ENCODE results near the gene B3GALT4. TPM values are rescaled to one million over a fixed set of nuclear protein-coding genes. Genes with fewer than 3 reads are reported as not detected.
A peak's percentile ranks its signal among the peaks of the same experiment; 100 is the strongest.

The B3GALT4 gene
- total RNA-seq, 2 experiments from 2014 or later, result 12.2 to 12.8 TPM

DNA sequence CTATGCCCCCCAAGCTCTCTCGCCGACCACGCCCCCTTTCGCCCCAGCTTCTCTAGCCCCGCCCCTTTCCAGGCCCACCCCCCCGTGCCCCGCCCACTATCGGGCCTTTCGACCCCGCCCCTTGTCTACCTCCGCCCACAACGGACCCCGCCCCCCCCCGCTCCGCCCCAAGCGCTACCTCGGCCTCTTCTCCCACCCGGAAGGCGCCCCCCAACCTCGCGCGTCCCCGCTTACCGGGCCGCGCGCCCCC is 40.4 kb downstream of the B3GALT4 start:
- peak overlapping the region; percentile 68 for H3K27ac Mint-ChIP-seq
- POLR2A ChIA-PET, result interaction anchor here (0.7 to 4.0 kb wide), 9 partner anchors 16 to 346 kb away, joined by 3 to 34 read pairs (median 4); partner anchors contain the start of genes PFDN6, PHF1, RGL2 and RPS18
- H3K4me1 Mint-ChIP-seq (ENCODE audit: low read depth), result peaks cover 81% of the 10 kb centered on the region
- ATAC-seq, result no peak
- peaks cover 82% of the 10 kb centered on the region for H3K36me3 Mint-ChIP-seq (ENCODE audit: low read depth)
- DNase-seq, result no peak
- no peaks in the 10 kb centered on the region for H3K9me3 Mint-ChIP-seq (ENCODE audit: insufficient read depth)
- H3K27me3 Mint-ChIP-seq (ENCODE audit: low read depth), result no peaks in the 10 kb centered on the region
- CTCF ChIA-PET, result interaction anchor here (1.0 to 4.6 kb wide), 10 partner anchors 18 to 266 kb away, joined by 3 to 36 read pairs (median 4); partner anchors contain the start of gene CUTA
- peak overlapping the region; percentile 71 for H3K4me3 Mint-ChIP-seq

DNA sequence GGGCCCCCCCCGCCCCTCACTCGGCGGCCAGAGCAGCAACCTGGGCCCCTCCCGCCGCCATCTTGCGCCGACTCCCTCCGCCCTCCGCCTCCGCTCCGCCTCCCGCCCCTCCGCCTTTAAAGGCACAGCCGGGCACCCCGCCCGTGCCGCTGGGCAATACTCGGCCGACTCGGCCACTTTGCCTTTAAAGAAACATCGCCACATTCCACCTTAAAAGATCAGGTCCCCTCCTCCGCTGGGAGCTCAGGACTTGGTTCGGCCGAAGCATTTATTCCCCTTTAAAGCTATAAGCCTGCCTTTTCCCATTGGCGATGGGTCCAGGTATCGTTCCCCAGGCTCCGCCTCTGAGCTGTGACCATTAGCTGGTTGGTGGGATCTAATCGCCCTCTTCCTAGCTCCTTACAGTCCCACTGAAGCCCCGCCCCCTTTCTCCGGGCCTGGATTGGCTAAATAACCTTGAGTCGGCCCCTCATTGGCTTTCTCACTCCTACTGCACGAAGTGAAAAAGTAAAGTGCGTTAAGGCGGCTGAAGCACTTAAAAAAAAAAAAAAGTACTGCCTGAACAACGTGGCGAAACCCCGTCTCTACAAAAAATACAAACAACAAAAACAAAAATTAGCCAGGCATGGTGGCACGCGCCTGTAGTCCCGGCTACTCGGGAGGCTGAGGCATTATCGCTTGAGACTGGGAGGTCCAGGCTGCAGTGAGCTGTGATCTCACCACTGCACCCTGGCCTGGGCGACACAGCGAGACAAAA is 40.9 kb downstream of the B3GALT4 start, which contains the start of gene ZBTB22:
Gene ZBTB22, minus strand, starts transcription at position 76 of the 757 bp plus-strand sequence. CDS start 828 bp downstream, outside the sequence.
- Mint-ChIP-seq H3K27me3 (ENCODE audit: low read depth) (no peaks in the 10 kb centered on the region), H3K4me3 (peak within 1 kb of the TSS; percentile 97), H3K36me3 (ENCODE audit: low read depth) (peaks cover 81% of the 10 kb centered on the region), H3K4me1 (ENCODE audit: low read depth) (peaks cover 78% of the 10 kb centered on the region), H3K9me3 (ENCODE audit: insufficient read depth) (no peaks in the 10 kb centered on the region), H3K27ac (peak within 1 kb of the TSS; percentile 96)
- ChIA-PET POLR2A (interaction anchor here (0.7 to 4.0 kb wide), 9 partner anchors 17 to 347 kb away, joined by 3 to 34 read pairs (median 4); partner anchors contain the start of genes PFDN6, PHF1, RGL2 and RPS18), CTCF (interaction anchor here (0.8 to 4.6 kb wide), 11 partner anchors 18 to 265 kb away, joined by 3 to 36 read pairs (median 4); partner anchors contain the start of genes B3GALT4 and CUTA)
- DNase-seq, result peak; percentile 98
- peak; percentile 70 for ATAC-seq

DNA sequence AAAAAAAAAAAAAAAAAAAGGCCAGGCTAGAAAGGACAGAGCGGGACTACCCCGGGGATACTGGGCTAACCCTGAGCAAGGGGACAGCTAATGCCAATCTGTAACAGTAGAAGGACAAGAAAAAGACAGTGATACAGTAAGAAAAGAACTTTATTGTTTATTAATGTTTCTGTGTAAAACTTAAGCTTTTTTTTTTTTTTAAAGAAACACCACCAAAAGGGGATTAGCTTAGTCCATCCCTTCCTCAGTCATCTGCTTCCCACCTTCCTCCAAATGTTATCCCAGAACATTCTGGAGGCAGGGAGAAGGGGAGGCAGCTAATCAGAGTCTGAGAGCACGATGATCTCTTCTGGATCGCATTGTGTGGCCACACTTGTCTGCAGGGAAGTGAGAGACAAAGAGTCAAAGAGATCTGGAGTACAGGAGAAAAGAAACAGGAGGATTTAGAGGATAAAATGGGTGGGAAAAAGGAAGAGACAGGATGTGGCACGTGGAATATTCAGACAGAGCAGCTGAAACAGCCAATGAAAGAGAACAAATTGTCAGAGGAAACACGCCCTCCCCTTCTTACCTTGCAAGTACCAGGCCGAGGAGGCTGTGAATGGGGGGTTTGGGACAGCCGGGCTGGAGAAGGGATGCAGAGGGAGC is 41.6 kb downstream of the B3GALT4 start:
- CTCF ChIA-PET, result interaction anchor here (0.8 to 4.6 kb wide), 10 partner anchors 12 to 264 kb away, joined by 3 to 36 read pairs (median 4); partner anchors contain the start of genes B3GALT4 and CUTA
- Mint-ChIP-seq H3K27ac (peak overlapping the region; percentile 96), H3K4me1 (ENCODE audit: low read depth) (peaks cover 80% of the 10 kb centered on the region), H3K4me3 (peak overlapping the region; percentile 97), H3K9me3 (ENCODE audit: insufficient read depth) (no peaks in the 10 kb centered on the region), H3K27me3 (ENCODE audit: low read depth) (no peaks in the 10 kb centered on the region), H3K36me3 (ENCODE audit: low read depth) (peaks cover 74% of the 10 kb centered on the region)
- no peak for DNase-seq
- POLR2A ChIA-PET, result interaction anchor here (0.6 to 4.0 kb wide), 8 partner anchors 9 to 347 kb away, joined by 3 to 34 read pairs (median 4); partner anchors contain the start of genes PFDN6, RGL2 and WDR46
- ATAC-seq, result no peak

DNA sequence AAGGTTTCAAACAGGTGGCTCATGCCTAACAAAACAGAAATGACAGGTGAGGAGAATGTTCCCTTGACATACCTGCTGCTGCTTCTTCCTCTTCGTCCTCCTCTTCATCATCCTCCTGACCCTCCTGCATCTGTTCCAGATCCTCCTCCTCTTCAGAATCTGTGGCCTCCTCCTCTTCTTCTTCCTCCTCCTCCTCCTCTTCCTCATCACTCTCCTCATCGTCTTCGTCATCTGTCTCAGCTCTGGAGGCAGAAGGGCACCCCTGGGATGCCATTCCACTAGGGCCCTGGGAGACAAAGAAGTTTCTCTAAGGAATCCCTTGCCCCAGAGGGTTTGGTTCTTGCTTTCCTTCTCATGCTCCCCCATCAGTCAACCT is 43.0 kb downstream of the B3GALT4 start:
- H3K27ac Mint-ChIP-seq, result peak overlapping the region; percentile 96
- no peaks in the 10 kb centered on the region for H3K27me3 Mint-ChIP-seq (ENCODE audit: low read depth)
- DNase-seq (no peak), ATAC-seq (no peak)
- peaks cover 66% of the 10 kb centered on the region for H3K36me3 Mint-ChIP-seq (ENCODE audit: low read depth)
- H3K4me1 Mint-ChIP-seq (ENCODE audit: low read depth), result peaks cover 80% of the 10 kb centered on the region
- H3K9me3 Mint-ChIP-seq (ENCODE audit: insufficient read depth), result no peaks in the 10 kb centered on the region
- H3K4me3 Mint-ChIP-seq, result peak overlapping the region; percentile 97
- CTCF ChIA-PET, result interaction anchor here (4.6 kb wide), 1 partner anchor 25 kb away, joined by 36 read pairs; no protein-coding TSS in a partner anchor
- POLR2A ChIA-PET, result interaction anchor here (0.7 to 4.0 kb wide), 3 partner anchors 13 to 25 kb away, joined by 3 to 34 read pairs (median 4); no protein-coding TSS in a partner anchor

DNA sequence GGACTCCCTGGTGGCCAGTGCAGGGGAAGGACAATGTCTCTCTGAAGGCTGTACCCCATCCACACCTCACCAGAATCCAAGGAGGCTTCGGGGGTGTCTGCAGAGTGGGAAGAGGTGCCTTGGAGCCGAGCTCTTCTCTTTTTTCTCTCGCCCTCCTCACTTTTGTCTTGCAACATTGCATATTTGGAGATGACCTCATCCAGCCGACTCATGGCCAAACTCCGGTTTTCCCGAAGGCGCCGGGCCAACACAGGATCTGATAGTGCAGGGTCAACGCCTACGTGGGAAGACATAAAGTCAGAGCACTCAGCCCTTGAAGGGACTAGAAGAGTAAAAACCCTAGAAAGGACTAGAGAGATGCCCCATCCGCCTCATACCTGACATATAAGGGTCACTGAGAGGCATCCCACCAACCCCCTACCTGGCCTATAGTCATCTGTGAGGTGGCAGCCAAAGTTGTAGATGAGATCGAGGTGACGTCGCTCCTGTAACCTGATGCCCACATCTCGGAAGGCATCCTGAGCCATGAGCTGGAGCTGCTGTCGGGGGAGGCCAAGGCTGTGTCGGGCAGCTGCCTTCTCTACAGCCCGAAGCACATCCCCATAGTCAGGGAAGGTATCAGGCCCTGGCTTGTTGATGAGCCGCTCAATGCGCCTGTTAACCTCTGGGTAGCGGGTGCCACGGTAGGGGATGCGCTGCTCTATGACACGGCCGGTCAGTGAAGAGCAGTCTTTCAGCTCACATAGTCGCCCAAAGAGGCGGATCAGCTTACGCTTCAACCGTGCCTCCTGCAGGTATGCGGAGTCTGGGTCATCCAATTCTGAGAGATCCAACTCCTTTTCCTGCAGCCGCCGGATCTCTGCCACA is 43.6 kb downstream of the B3GALT4 start:
- H3K27ac Mint-ChIP-seq, result peak overlapping the region; percentile 100
- peaks cover 74% of the 10 kb centered on the region for H3K4me1 Mint-ChIP-seq (ENCODE audit: low read depth)
- peak overlapping the region; percentile 97 for H3K4me3 Mint-ChIP-seq
- DNase-seq (no peak), ATAC-seq (no peak)
- no peaks in the 10 kb centered on the region for H3K9me3 Mint-ChIP-seq (ENCODE audit: insufficient read depth)
- ChIA-PET POLR2A (interaction anchor here (0.6 to 4.0 kb wide), 3 partner anchors 12 to 49 kb away, joined by 3 to 34 read pairs (median 3); partner anchors contain the start of gene VPS52), CTCF (no interaction called here)
- H3K36me3 Mint-ChIP-seq (ENCODE audit: low read depth), result peaks cover 62% of the 10 kb centered on the region
- no peaks in the 10 kb centered on the region for H3K27me3 Mint-ChIP-seq (ENCODE audit: low read depth)

GRCh38 chr6:33321227-33321626 is 44.3 kb downstream of the B3GALT4 start:
- no peaks in the 10 kb centered on the region for H3K27me3 Mint-ChIP-seq (ENCODE audit: low read depth)
- H3K4me1 Mint-ChIP-seq (ENCODE audit: low read depth), result peaks cover 69% of the 10 kb centered on the region
- H3K4me3 Mint-ChIP-seq, result peak overlapping the region; percentile 94
- ChIA-PET POLR2A (interaction anchor here (0.7 kb wide), 1 partner anchor 44 kb away, joined by 3 read pairs; no protein-coding TSS in a partner anchor), CTCF (interaction anchor here (0.6 kb wide), 1 partner anchor 22 kb away, joined by 3 read pairs; no protein-coding TSS in a partner anchor)
- no peaks in the 10 kb centered on the region for H3K9me3 Mint-ChIP-seq (ENCODE audit: insufficient read depth)
- no peak for ATAC-seq
- DNase-seq, result no peak
- peaks cover 57% of the 10 kb centered on the region for H3K36me3 Mint-ChIP-seq (ENCODE audit: low read depth)
- peak overlapping the region; percentile 100 for H3K27ac Mint-ChIP-seq

DNA sequence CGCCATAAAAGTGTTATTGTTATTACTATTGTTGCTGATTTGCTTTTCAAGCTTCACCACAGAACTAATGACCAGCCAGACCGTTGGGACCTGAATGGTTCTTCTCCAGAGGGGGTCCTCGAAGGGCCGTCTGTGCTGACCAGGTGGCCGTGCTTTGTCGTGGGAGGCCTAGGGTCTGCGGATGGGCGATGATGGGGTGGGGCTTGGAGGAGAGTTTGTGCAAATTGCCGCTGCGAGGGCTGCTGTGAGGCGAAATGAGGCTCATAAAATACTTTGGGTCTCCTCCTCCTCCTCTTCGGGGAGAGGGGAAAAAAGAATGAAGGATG is 46.7 kb downstream of the B3GALT4 start:
- Mint-ChIP-seq H3K4me1 (ENCODE audit: low read depth) (peaks cover 49% of the 10 kb centered on the region), H3K27me3 (ENCODE audit: low read depth) (no peaks in the 10 kb centered on the region), H3K36me3 (ENCODE audit: low read depth) (peaks cover 42% of the 10 kb centered on the region), H3K27ac (peak overlapping the region; percentile 100), H3K4me3 (peak overlapping the region; percentile 94), H3K9me3 (ENCODE audit: insufficient read depth) (no peaks in the 10 kb centered on the region)
- ChIA-PET CTCF (interaction anchor here (0.8 to 1.3 kb wide), 4 partner anchors 18 to 102 kb away, joined by 3 to 4 read pairs (median 4); partner anchors contain the start of genes RPS18 and VPS52), POLR2A (interaction anchor here (0.8 to 1.2 kb wide), 5 partner anchors 15 to 247 kb away, joined by 3 to 4 read pairs (median 4); no protein-coding TSS in a partner anchor)
- ATAC-seq (no peak), DNase-seq (no peak)

DNA sequence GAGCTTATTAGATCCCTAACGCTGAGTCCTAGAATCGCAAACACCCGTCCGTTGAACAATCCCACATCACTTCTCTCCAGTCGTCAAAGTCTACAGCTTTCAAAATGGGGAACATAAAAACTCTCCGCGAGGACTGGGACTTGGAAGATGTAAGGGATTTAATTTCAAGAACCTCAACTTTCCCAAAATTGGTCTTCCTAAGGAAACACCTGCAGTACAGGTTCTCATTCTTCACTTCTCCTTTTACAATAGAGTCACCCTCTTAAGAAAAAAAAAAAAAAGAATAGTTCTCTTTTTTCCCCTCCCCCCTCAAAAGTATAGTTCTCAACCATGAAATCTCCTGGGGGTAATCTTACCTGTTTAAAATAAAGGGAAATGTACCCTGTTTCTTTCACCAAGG is 47.2 kb downstream of the B3GALT4 start:
- no peaks in the 10 kb centered on the region for H3K27me3 Mint-ChIP-seq (ENCODE audit: low read depth)
- H3K4me3 Mint-ChIP-seq, result peak overlapping the region; percentile 94
- DNase-seq, result no peak
- ChIA-PET POLR2A (interaction anchor here (0.8 to 1.2 kb wide), 4 partner anchors 15 to 247 kb away, joined by 3 to 4 read pairs (median 4); no protein-coding TSS in a partner anchor), CTCF (interaction anchor here (0.8 to 1.3 kb wide), 3 partner anchors 18 to 101 kb away, joined by 3 to 4 read pairs (median 4); no protein-coding TSS in a partner anchor)
- ATAC-seq, result no peak
- H3K9me3 Mint-ChIP-seq (ENCODE audit: insufficient read depth), result no peaks in the 10 kb centered on the region
- H3K27ac Mint-ChIP-seq, result peak overlapping the region; percentile 100
- peaks cover 37% of the 10 kb centered on the region for H3K36me3 Mint-ChIP-seq (ENCODE audit: low read depth)
- H3K4me1 Mint-ChIP-seq (ENCODE audit: low read depth), result peaks cover 43% of the 10 kb centered on the region

Small RNA genes lying within 50 kb of the gene (microRNA-seq; reads per million reads assigned to microRNA genes)
- gene MIR6834 (1.7 reads per million), gene MIR6873 (not detected)

Other genes starting within 250 kb of the B3GALT4 start
- gene HLA-DPA1, start 203.5 kb upstream of the B3GALT4 start, total RNA-seq, result 10 to 100 TPM; 39.1 to 40.0 TPM
- 10 to 100 TPM; 21.0 to 22.8 TPM for gene HLA-DPB1, start 201.1 kb upstream of the B3GALT4 start, total RNA-seq
- gene COL11A2, start 84.7 kb upstream of the B3GALT4 start, total RNA-seq, result under 1 TPM; 0.71 to 0.83 TPM
- 10 to 100 TPM; 33.5 to 34.5 TPM for gene RXRB, start 76.5 kb upstream of the B3GALT4 start, total RNA-seq
- gene SLC39A7, start 76.3 kb upstream of the B3GALT4 start, total RNA-seq, result 10 to 100 TPM; 45.6 to 50.8 TPM
- gene HSD17B8, start 72.5 kb upstream of the B3GALT4 start, total RNA-seq, result 10 to 100 TPM; 13.9 to 14.1 TPM
- gene RING1, start 68.6 kb upstream of the B3GALT4 start, total RNA-seq, result 10 to 100 TPM; 39.8 to 44.6 TPM
- 10 to 100 TPM; 59.3 to 59.5 TPM for gene VPS52, start 5.2 kb upstream of the B3GALT4 start, total RNA-seq
- 1,000 to 10,000 TPM; 2,792 to 2,813 TPM for gene RPS18, start 5.0 kb upstream of the B3GALT4 start, total RNA-seq
- 10 to 100 TPM; 66.7 to 68.9 TPM for gene WDR46, start 12.1 kb downstream of the B3GALT4 start, total RNA-seq
- gene PFDN6, start 12.5 kb downstream of the B3GALT4 start, total RNA-seq, result 10 to 100 TPM; 72.0 to 78.4 TPM
- gene RGL2, start 21.8 kb downstream of the B3GALT4 start, total RNA-seq, result 10 to 100 TPM; 50.8 to 58.2 TPM
- 100 to 1,000 TPM; 245 to 252 TPM for gene TAPBP, start 37.0 kb downstream of the B3GALT4 start, total RNA-seq
- 10 to 100 TPM; 10.7 to 11.1 TPM for gene ZBTB22, start 40.6 kb downstream of the B3GALT4 start, total RNA-seq
- 100 to 1,000 TPM; 112 to 114 TPM for gene DAXX, start 45.8 kb downstream of the B3GALT4 start, total RNA-seq
- 100 to 1,000 TPM; 175 to 180 TPM for gene KIFC1, start 114.7 kb downstream of the B3GALT4 start, total RNA-seq
- gene PHF1, start 133.9 kb downstream of the B3GALT4 start, total RNA-seq, result 10 to 100 TPM; 35.9 to 36.5 TPM
- 100 to 1,000 TPM; 179 to 187 TPM for gene CUTA, start 141.0 kb downstream of the B3GALT4 start, total RNA-seq
- gene SYNGAP1, start 142.9 kb downstream of the B3GALT4 start, total RNA-seq, result 10 to 100 TPM; 42.0 to 48.2 TPM
- 1 to 10 TPM; 7.3 to 9.0 TPM for gene ZBTB9, start 177.5 kb downstream of the B3GALT4 start, total RNA-seq

Measured in activated CD8-positive, alpha-beta T cell treated with anti-CD3 and anti-CD28 coated beads, Interleukin-2, amount 10 ng/mL, durations not matched to agents 7 days and 5 days (primary cell).